K562 (cell line): ENCODE data around the gene PCCB. TPM values are rescaled to one million over a fixed set of nuclear protein-coding genes. Genes with fewer than 3 reads are reported as not detected.

ENCODE experiments used
- ATAC-seq: fragments of 200-7000 bp; cut with Tn5 transposase; 3 replicates; pipeline ENCODE4 v1.9.1; 2020; ENCODE audit warnings: moderate library complexity
- Bru-seq: library from RNA; stranded (reverse); fragments of 400-500 nt; gene quantifications from one replicate; lab custom pipeline; 2021; lab: Mats Ljungman, UMichigan
- BruChase-seq, 2 experiments: library from RNA; stranded (reverse); fragments of 400-500 nt; gene quantifications; one replicate each; lab custom pipeline; 2021; lab: Mats Ljungman, UMichigan
- BruUV-seq: library from RNA; stranded (reverse); fragments of 400-500 nt; replicated peaks from 2 replicates; lab custom pipeline; 2021; lab: Mats Ljungman, UMichigan
- CTCF ChIA-PET: fragments of 300-600 bp; formaldehyde crosslinking; extraction: SDS; loops from one replicate; lab custom pipeline; 2021; ENCODE audit warnings: low intra/inter-chr PET ratio; lab: Yijun Ruan, JAX
- POLR2A ChIA-PET: fragments of 300-600, 350-650 bp; sonication (Branson Sonifier 250); formaldehyde crosslinking; extraction: SDS; loops from one replicate; lab custom pipeline; 2021; ENCODE audit warnings: antibody characterized with exemption, inconsistent platforms; lab: Yijun Ruan, JAX
- DNase-seq, 4 experiments: peaks; one replicate each; pipeline versions ENCODE4 v3.0.0 to v3.0.0-alpha.2; 2011 to 2018; ENCODE audit warnings: low spot score in 3 of 4, mixed read lengths in 3 of 4; ENCODE audit errors: extremely low read depth in 1 of 4
- FAIRE-seq: peaks from 2 replicates; lab custom pipeline; 2011; peaks lifted over from hg19 to GRCh38; lab: Jason Lieb, UNC
- H2AFZ ChIP-seq: 2 replicates; pipeline ENCODE4 v1.6.0; 2011; ENCODE audit warnings: low read depth, low read length, control low read depth, inconsistent platforms
- H3K27ac ChIP-seq: fragments of 200-600 bp; 3 replicates; pipeline ENCODE4 v1.8.0; 2011; ENCODE audit warnings: low read depth, mild to moderate bottlenecking, control low read depth, inconsistent platforms, low read length, moderate library complexity, mixed read lengths; ENCODE audit errors: extremely low read depth
- H3K27me3 ChIP-seq, 2 experiments: fragments of 300-600 bp in 1 of 2; 2 replicates in 1 of 2; 3 replicates in 1 of 2; pipeline versions ENCODE4 v1.6.0 to v1.8.0; 2011; ENCODE audit warnings: inconsistent platforms in 2 of 2, low read length in 2 of 2, mild to moderate bottlenecking in 1 of 2, mixed read lengths in 1 of 2, moderate library complexity in 1 of 2; ENCODE audit not compliant: control insufficient read depth in 2 of 2, insufficient read depth in 2 of 2
- H3K36me3 ChIP-seq: fragments of 300-600 bp; 3 replicates; pipeline ENCODE4 v1.8.0; 2011; ENCODE audit warnings: mild to moderate bottlenecking, low read length, inconsistent platforms; ENCODE audit not compliant: control insufficient read depth, insufficient read depth
- H3K4me1 ChIP-seq, 2 experiments: fragments of 200-600 bp in 1 of 2; replicated peaks in 1 of 2; 2 replicates in 1 of 2; 3 replicates in 1 of 2; pipeline versions ENCODE4 v1.5.1 to v1.8.0; 2011; ENCODE audit warnings: inconsistent platforms in 2 of 2, low read length in 2 of 2, mild to moderate bottlenecking in 1 of 2, mixed read lengths in 1 of 2, moderate library complexity in 1 of 2; ENCODE audit not compliant: control insufficient read depth in 2 of 2, insufficient read depth in 2 of 2
- H3K4me2 ChIP-seq: 2 replicates; pipeline ENCODE4 v1.6.1; 2011; ENCODE audit warnings: low read length, control low read depth, inconsistent platforms, mixed read lengths; ENCODE audit not compliant: insufficient read depth
- H3K4me3 ChIP-seq: fragments of 200-600 bp; sonication (generic), shearing (Covaris generic); 2 replicates; pipeline ENCODE4 v1.5.1; 2016; ENCODE audit warnings: control low read depth, inconsistent platforms
- H3K79me2 ChIP-seq: fragments of 200-600 bp; 3 replicates; pipeline ENCODE4 v1.8.0; 2011; ENCODE audit warnings: low read length, inconsistent platforms; ENCODE audit not compliant: control insufficient read depth, insufficient read depth
- H3K9ac ChIP-seq, 2 experiments: 2 replicates each; pipeline versions ENCODE4 v1.6.0 to v1.6.1; 2011; ENCODE audit warnings: low read depth in 2 of 2, low read length in 2 of 2, control low read depth in 1 of 2, inconsistent platforms in 1 of 2, mild to moderate bottlenecking in 1 of 2, mixed read lengths in 1 of 2; ENCODE audit not compliant: insufficient read depth in 1 of 2
- H3K9me1 ChIP-seq: one replicate; pipeline ENCODE4 v1.6.0; 2011; ENCODE audit warnings: inconsistent platforms, mild to moderate bottlenecking, low read length, moderate library complexity; ENCODE audit not compliant: control insufficient read depth, insufficient read depth
- H3K9me3 ChIP-seq: replicated peaks from 2 replicates; pipeline ENCODE4 v1.5.1; 2011; ENCODE audit warnings: low read depth, low read length, inconsistent platforms; ENCODE audit not compliant: control insufficient read depth, insufficient read depth
- H4K20me1 ChIP-seq: replicated peaks from 2 replicates; pipeline ENCODE4 v1.6.1; 2011; ENCODE audit warnings: low read length, inconsistent platforms, mixed read lengths; ENCODE audit not compliant: control insufficient read depth, insufficient read depth
- BMI1 ChIP-seq: fragments of 150-350 bp; IDR thresholded peaks from 2 replicates; pipeline ENCODE4 v1.6.1; 2014; ENCODE audit warnings: low read length
- GATAD2B ChIP-seq: fragments of 450-650 bp; IDR thresholded peaks from 2 replicates; pipeline ENCODE4 v1.6.1; 2017; ENCODE audit warnings: mild to moderate bottlenecking, borderline replicate concordance
- GTF2F1 ChIP-seq: IDR thresholded peaks from 2 replicates; pipeline ENCODE4 v1.6.1; 2011; ENCODE audit warnings: low read depth, low read length, improper control_type of control experiment
- HNRNPLL ChIP-seq: fragments of 200-400 bp; formaldehyde crosslinking; IDR thresholded peaks from 2 replicates; pipeline ENCODE4 v1.6.1; 2017; ENCODE audit warnings: low read length, low read depth, mild to moderate bottlenecking; ENCODE audit not compliant: poor library complexity, severe bottlenecking
- IRF1 ChIP-seq: sonication (generic); formaldehyde crosslinking; IDR thresholded peaks from 2 replicates; pipeline ENCODE4 v1.8.0; 2022; ENCODE audit warnings: missing genetic modification reagents, mild to moderate bottlenecking, borderline replicate concordance
- KDM4B ChIP-seq, 2 experiments: fragments of 450-650 bp in 1 of 2; sonication (generic) in 1 of 2; IDR thresholded peaks; 2 replicates each; pipeline ENCODE4 v1.6.1; 2016 to 2017; ENCODE audit warnings: borderline replicate concordance in 2 of 2, antibody characterized with exemption in 1 of 2, low read depth in 1 of 2, mild to moderate bottlenecking in 1 of 2
- SP1 ChIP-seq: sonication (generic); formaldehyde crosslinking; IDR thresholded peaks from 2 replicates; pipeline ENCODE4 v1.8.1; 2022; ENCODE audit warnings: mild to moderate bottlenecking, missing genetic modification reagents
- TSHZ1 ChIP-seq: fragments of 250-450 bp; sonication (Bioruptor Pico); IDR thresholded peaks from 2 replicates; pipeline ENCODE4 v1.4.0; 2020; ENCODE audit warnings: mild to moderate bottlenecking, moderate library complexity
- ZNF764 ChIP-seq: fragments of 250-450 bp; sonication (Bioruptor Pico); IDR thresholded peaks from 2 replicates; pipeline ENCODE4 v1.4.0; 2020; ENCODE audit warnings: low read depth, mild to moderate bottlenecking, moderate library complexity
- WGBS: fragments of 100-300 bp; shearing (Covaris generic); methylation state at CpG from one replicate; pipeline ENCODE4 v1.1.6; 2016; ENCODE audit warnings: low coverage, mixed read lengths; ENCODE audit not compliant: insufficient coverage; ENCODE audit errors: missing lambda C conversion rate; 5-methylcytosine and 5-hydroxymethylcytosine counted together
- in situ Hi-C: fragments of 300-500 bp; cut with MboI; formaldehyde crosslinking; loops from 4 replicates; pipeline ENCODE4 v1.15.0; 2018; ENCODE audit warnings: inconsistent platforms, mixed read lengths
- intact Hi-C: fragments of 100-400 bp; cut with micrococcal nuclease; formaldehyde crosslinking; loops from 2 replicates; pipeline ENCODE4 v1.14.2; 2022
- long read RNA-seq, 3 experiments: library from polyadenylated mRNA in 2 of 3; library from RNA in 1 of 3; unstranded in 2 of 3; stranded (forward) in 1 of 3; transcript quantifications; one replicate each; pipeline ENCODE4 v2.0.0, GENCODE V29; 2019 to 2022
- polyA minus RNA-seq, 3 experiments: library from RNA; depleted of rRNA, polyadenylated mRNA; stranded (reverse); fragments of >200 nt; gene quantifications; 2 replicates each; pipeline ENCODE4 v1.2.3, GENCODE V29; 2011
- polyA plus RNA-seq, 8 experiments: library from polyadenylated mRNA; depleted of rRNA in 4 of 8; stranded (reverse) in 5 of 8; unstranded in 3 of 8; fragments of >200 nt; fragmentation: Nextera tagmentation in 2 of 8; fragmentation: Illumina TruSeq in 1 of 8; extraction: Ambion mirVana in 2 of 8; extraction: Trizol in 1 of 8; gene quantifications; 2 replicates each; pipeline versions ENCODE4 v1.2.1 to v1.2.3, GENCODE V29; 2011 to 2014; ENCODE audit warnings: inconsistent platforms in 1 of 8, missing spikeins in 1 of 8
- total RNA-seq, 7 experiments: library from RNA; depleted of rRNA in 6 of 7; stranded (reverse); fragments of >200 nt in 6 of 7; fragmentation: Illumina TruSeq in 2 of 7; extraction: Trizol in 2 of 7; gene quantifications; 2 replicates each; pipeline versions ENCODE4 v1.2.1 to v1.2.3, GENCODE V29; 2011 to 2021; ENCODE audit warnings: low replicate concordance in 1 of 7

Gene PCCB
- total RNA-seq (2011; cell fraction: chromatin; rRNA removed; ENCODE audit: low replicate concordance), result 65.7 and 80.5 TPM in 2 replicates
- total RNA-seq (2011; cell fraction: nucleolus; rRNA removed), result 36.9 and 41.6 TPM in 2 replicates
- total RNA-seq (2011; cell fraction: nucleoplasm; rRNA removed), result 39.4 and 45.8 TPM in 2 replicates
- total RNA-seq (2014; rRNA removed), result 98.2 and 105 TPM in 2 replicates
- total RNA-seq (2014; rRNA removed; fragmentation: Illumina TruSeq; extraction: Trizol), result 120 and 136 TPM in 2 replicates
- 88.0 and 90.8 TPM in 2 replicates for total RNA-seq (2015; rRNA removed; fragmentation: Illumina TruSeq; extraction: Trizol)
- total RNA-seq (2021), result 92.8 and 94.6 TPM in 2 replicates
- polyA plus RNA-seq (2011; rRNA removed), result 173 and 174 TPM in 2 replicates
- 132 and 185 TPM in 2 replicates for polyA plus RNA-seq (2011; cell fraction: cytosol; rRNA removed)
- 52.5 and 74.8 TPM in 2 replicates for polyA plus RNA-seq (2011; cell fraction: nucleus; rRNA removed)
- 75.6 and 83.6 TPM in 2 replicates for polyA plus RNA-seq (2012)
- polyA plus RNA-seq (2014; fragmentation: Illumina TruSeq; extraction: Trizol), result 113 and 117 TPM in 2 replicates
- polyA plus RNA-seq (2014; fragmentation: Nextera tagmentation; extraction: Ambion mirVana), result 10 to 100 TPM; 69.5 to 83.7 TPM
- 79.9 and 105 TPM in 2 replicates for polyA plus RNA-seq (2014; rRNA removed)
- polyA minus RNA-seq (2011; rRNA and poly(A)+ RNA removed), result 212 and 254 TPM in 2 replicates
- 70.0 and 106 TPM in 2 replicates for polyA minus RNA-seq (2011; cell fraction: cytosol; rRNA and poly(A)+ RNA removed)
- 18.0 and 38.0 TPM in 2 replicates for polyA minus RNA-seq (2011; cell fraction: nucleus; rRNA and poly(A)+ RNA removed)
- percentile 78 among the genes with signal in this experiment for Bru-seq, nascent RNA
- BruChase-seq, experiment 1, labeled RNA remaining after a 2-hour chase, result percentile 80 among the genes with signal in this experiment
- BruChase-seq, experiment 2, labeled RNA remaining after a 6-hour chase, result percentile 81 among the genes with signal in this experiment
- long read RNA-seq, experiment 1, full-length matches to known transcripts, result 405 of 592 reads
- long read RNA-seq, experiment 1, partial matches to known transcripts, result 152 of 592 reads
- long read RNA-seq, experiment 1, other reads (novel, unspliced or antisense), result 35 of 592 reads
- long read RNA-seq, experiment 2, full-length matches to known transcripts, result 89 of 138 reads
- long read RNA-seq, experiment 2, partial matches to known transcripts, result 18 of 138 reads
- long read RNA-seq, experiment 2, other reads (novel, unspliced or antisense), result 31 of 138 reads
- long read RNA-seq, experiment 3, transcript PCCB-201 (15 exons, 1,833 nt), result major isoform, 163 of 193 reads
- long read RNA-seq, experiment 3, partial matches to known transcripts, result 14 of 193 reads
- long read RNA-seq, experiment 3, other reads (novel, unspliced or antisense), result 11 of 193 reads

GRCh38 chr3:136250059-136250902 lies at the start of gene PCCB:
PCCB (plus strand) TSS chr3:136250340; CDS start chr3:136250376, 36 bp downstream.
- Histone ChIP-seq H4K20me1 (no peaks in the 10 kb centered on the region), H3K4me3 (peak within 1 kb of the TSS; percentile 58), H3K9ac (peak within 1 kb of the TSS; percentile 82 to 96), H3K79me2 (peaks cover 48% of the 10 kb centered on the region), H3K27ac (peak within 1 kb of the TSS; percentile 97), H3K9me3 (no peaks in the 10 kb centered on the region), H3K9me1 (no peaks in the 10 kb centered on the region), H3K36me3 (no peaks in the 10 kb centered on the region; the same call in 2 of the 3 replicates), H3K27me3 (no peaks in the 10 kb centered on the region), H2AFZ (peak within 1 kb of the TSS; percentile 99), H3K4me1 (peaks cover 14 to 20% of the 10 kb centered on the region in 2 experiments; a peak in 4 of 5 replicates), H3K4me2 (peak within 1 kb of the TSS; percentile 84)
- BruUV-seq, result no TSS peak
- intact Hi-C loops (loop anchor here (2.0 to 5.0 kb wide), 3 partner anchors 53 to 502 kb away; partner anchors contain the start of genes MSL2 and STAG1), in situ Hi-C loops (no loop called here)
- ATAC-seq, result peak; percentile 97
- ChIA-PET CTCF (interaction anchor here (0.6 kb wide), 2 partner anchors 161 to 273 kb away, joined by 4 to 5 read pairs; no protein-coding TSS in a partner anchor), POLR2A (interaction anchor here (0.7 to 0.9 kb wide), 4 partner anchors 14 to 115 kb away, joined by 3 to 4 read pairs (median 4); no protein-coding TSS in a partner anchor)
- peak; percentile 84 to 92 (median 88) for DNase-seq
- peak; percentile 89 for FAIRE-seq
- WGBS, result under 1% methylated on average over 55 of the region's 64 CpGs
- TF ChIP-seq BMI1, result no peak
- peak; percentile 93 for TF ChIP-seq HNRNPLL
- TF ChIP-seq SP1, result peak; percentile 63
- peak in 1 of 2 experiments; percentile 55; a peak in 1 of 4 replicates for TF ChIP-seq KDM4B (IDR thresholded peaks at IDR 0.05; ENCODE audit: borderline replicate concordance in 2 of 2, low read depth in 1 of 2)
- TF ChIP-seq TSHZ1 (CRISPR knock-in tag), result no peak
- no peak for TF ChIP-seq IRF1 (CRISPR knock-in tag)
- 0 out of 2 replicates have a peak, but pooled peaks have one; percentile 41 for TF ChIP-seq ZNF764 (CRISPR knock-in tag)
- 0 out of 2 replicates have a peak, but pooled peaks have one; percentile 22 for TF ChIP-seq GTF2F1
- no peak for TF ChIP-seq GATAD2B
